ENCODE data around the gene NRG2.

NRG2 gene

DNA sequence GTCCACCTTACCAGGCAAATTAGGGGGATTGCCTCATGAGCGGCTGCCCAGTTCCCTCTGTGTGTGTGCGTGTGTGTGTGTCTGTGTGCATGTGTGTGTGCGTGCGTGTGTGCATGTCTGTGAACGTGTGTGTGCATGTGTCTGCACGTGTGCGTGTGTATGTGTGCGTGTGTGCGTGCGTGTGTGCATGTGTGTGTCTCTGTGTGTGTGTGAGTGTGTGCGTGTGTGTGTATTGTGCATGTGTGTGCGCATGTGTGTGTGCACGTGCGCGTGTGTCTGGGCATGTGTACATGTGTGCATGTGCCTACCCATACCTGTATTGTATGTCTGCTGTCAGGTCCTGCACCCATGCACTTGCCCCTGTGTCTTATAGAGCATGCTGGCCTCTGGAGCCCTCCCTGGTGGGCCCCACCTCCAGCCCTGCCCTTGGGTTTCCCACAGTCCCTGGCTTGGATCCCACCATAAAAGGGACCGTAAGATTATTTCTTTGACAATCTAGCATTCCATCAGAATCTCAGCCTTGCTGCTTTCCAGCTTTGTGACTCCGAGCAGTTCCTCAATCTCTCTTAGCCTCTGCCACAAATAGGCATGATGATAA lies 238.2 kb downstream of the NRG2 start:
- H3K9me3 ChIP-seq (ENCODE audit: control insufficient read depth, low read depth, low read length) = no peaks in the 10 kb centered on the region
- no peak overlapping the region for H3K9ac ChIP-seq (ENCODE audit: low read length)

GRCh38 chr5:139803978-139804377 lies 239.1 kb downstream of the NRG2 start:
- Histone ChIP-seq H3K9me3 (ENCODE audit: control insufficient read depth, low read depth, low read length) (no peaks in the 10 kb centered on the region), H3K36me3 (ENCODE audit: control insufficient read depth, low read depth, low read length) (no peaks in the 10 kb centered on the region), H3K27me3 (ENCODE audit: control insufficient read depth, insufficient read depth, low read length) (peaks cover 2% of the 10 kb centered on the region), H3K4me1 (ENCODE audit: control insufficient read depth, low read depth, low read length) (no peaks in the 10 kb centered on the region), H3K9ac (ENCODE audit: low read length) (no peak overlapping the region), H3K27ac (ENCODE audit: low read length) (no peak overlapping the region), H3K4me3 (ENCODE audit: low read length) (no peak overlapping the region)

More for the DNA sequence above, 238.2 kb downstream of the NRG2 start:
- no peaks in the 10 kb centered on the region for H3K36me3 ChIP-seq (ENCODE audit: control insufficient read depth, low read depth, low read length)
- H3K27me3 ChIP-seq (ENCODE audit: control insufficient read depth, insufficient read depth, low read length) = no peaks in the 10 kb centered on the region
- H3K4me1 ChIP-seq (ENCODE audit: control insufficient read depth, low read depth, low read length) = no peaks in the 10 kb centered on the region
- H3K4me3 ChIP-seq (ENCODE audit: low read length) = no peak overlapping the region
- H3K27ac ChIP-seq (ENCODE audit: low read length) = no peak overlapping the region

DNA sequence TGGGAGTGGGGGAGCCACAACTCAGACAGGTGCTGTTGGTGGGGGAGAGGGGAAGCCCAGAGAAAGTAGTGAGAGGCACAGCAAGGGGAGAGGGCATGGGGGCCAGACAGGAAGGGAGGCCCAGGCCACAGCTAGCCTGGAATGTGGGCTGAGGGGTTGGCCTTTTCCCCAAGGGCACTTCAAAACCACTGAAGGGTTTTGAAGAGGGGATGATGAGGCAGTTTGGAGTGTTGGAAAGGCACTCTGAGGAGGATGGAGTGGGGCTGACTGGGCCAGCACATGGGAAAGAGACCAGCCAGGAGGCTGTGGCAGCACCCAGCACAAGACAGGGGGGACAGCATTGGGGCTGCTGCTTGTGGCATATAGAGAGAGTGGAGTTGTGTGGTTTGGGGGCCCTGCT lies 243.7 kb downstream of the NRG2 start:
- Histone ChIP-seq H3K36me3 (ENCODE audit: control insufficient read depth, low read depth, low read length) (no peaks in the 10 kb centered on the region), H3K27ac (ENCODE audit: low read length) (no peak overlapping the region), H3K4me1 (ENCODE audit: control insufficient read depth, low read depth, low read length) (no peaks in the 10 kb centered on the region), H3K9ac (ENCODE audit: low read length) (no peak overlapping the region), H3K4me3 (ENCODE audit: low read length) (no peak overlapping the region), H3K9me3 (ENCODE audit: control insufficient read depth, low read depth, low read length) (no peaks in the 10 kb centered on the region), H3K27me3 (ENCODE audit: control insufficient read depth, insufficient read depth, low read length) (peaks cover 47% of the 10 kb centered on the region)

DNA sequence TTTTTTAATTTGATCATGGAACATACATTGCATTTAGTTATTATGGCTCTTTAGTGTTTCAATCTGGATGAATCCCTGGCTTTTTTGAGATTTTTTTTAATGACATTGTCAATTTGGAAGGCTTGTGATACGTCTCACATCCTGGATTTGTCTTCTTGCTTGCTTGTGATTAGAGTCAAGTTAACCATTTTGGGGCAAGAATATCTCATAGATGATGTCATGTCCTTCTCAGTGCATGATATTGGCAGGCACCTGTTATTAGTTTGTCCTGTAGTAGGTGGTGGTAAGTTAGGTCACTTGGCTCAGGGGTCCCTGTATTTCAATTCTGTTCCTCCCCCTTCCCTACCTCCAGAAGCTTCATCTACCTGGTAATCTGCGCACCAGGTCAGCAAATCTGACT lies 244.2 kb downstream of the NRG2 start:
- Histone ChIP-seq H3K27me3 (ENCODE audit: control insufficient read depth, insufficient read depth, low read length) (peaks cover 52% of the 10 kb centered on the region), H3K4me3 (ENCODE audit: low read length) (no peak overlapping the region)

DNA sequence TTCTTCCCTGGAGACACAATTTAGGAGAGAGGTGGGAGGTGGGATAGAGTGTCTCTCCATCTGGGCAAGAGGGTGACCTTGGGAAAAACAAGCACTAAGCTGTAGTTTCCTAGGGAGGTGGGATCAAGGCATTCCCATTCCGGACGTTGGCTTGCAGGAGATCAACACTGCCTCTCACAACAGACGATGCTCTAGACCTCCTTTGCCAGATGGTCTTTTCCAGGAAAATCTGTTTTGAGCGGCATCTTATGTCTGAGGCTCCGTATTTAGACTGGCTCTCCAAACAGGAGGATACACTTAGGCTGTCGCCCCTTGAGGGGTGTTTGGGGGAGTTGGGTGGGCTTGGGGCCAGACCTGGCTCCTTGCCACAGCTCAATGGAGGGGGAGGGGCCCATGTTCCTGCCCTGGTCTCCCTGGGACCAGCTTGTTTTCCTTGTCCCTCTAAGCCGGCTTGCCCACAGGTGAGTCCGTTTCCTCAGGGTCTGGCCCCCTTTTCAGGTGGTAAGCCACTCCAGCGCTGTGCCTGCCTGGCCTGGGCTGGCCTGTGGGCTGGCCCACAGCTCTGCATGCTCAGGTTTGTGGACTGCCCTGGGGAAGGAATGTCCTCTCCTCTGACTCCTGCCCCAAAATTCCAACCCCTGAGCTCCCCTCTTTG lies 245.1 kb downstream of the NRG2 start:
- peaks cover 61% of the 10 kb centered on the region for H3K27me3 ChIP-seq (ENCODE audit: control insufficient read depth, insufficient read depth, low read length)
- no peak overlapping the region for H3K27ac ChIP-seq (ENCODE audit: low read length)
- H3K36me3 ChIP-seq (ENCODE audit: control insufficient read depth, low read depth, low read length) = no peaks in the 10 kb centered on the region

More for the DNA sequence above, 244.2 kb downstream of the NRG2 start:
- no peak overlapping the region for H3K27ac ChIP-seq (ENCODE audit: low read length)
- H3K36me3 ChIP-seq (ENCODE audit: control insufficient read depth, low read depth, low read length) = no peaks in the 10 kb centered on the region
- no peaks in the 10 kb centered on the region for H3K4me1 ChIP-seq (ENCODE audit: control insufficient read depth, low read depth, low read length)
- H3K9me3 ChIP-seq (ENCODE audit: control insufficient read depth, low read depth, low read length) = no peaks in the 10 kb centered on the region
- no peak overlapping the region for H3K9ac ChIP-seq (ENCODE audit: low read length)

DNA sequence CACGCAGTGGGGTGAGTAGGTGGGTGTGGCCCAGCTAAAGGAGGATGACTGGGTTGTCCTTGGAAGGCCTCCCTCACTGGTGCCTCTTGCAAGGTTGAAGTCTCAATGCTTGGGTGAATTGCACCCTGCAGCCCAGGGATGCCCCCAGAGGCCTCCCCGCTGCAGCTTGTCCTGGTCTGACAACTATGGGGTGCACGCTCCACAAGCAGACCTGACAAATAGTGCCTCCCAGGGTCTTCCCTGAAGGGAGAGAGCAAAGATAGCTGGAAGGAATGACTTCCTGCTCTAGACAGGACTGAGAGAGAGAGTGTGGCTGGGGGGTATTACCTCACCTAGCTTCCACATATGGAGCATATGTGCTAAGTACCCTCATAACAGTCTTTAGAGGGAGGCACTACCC lies 245.8 kb downstream of the NRG2 start:
- no peaks in the 10 kb centered on the region for H3K36me3 ChIP-seq (ENCODE audit: control insufficient read depth, low read depth, low read length)
- no peaks in the 10 kb centered on the region for H3K9me3 ChIP-seq (ENCODE audit: control insufficient read depth, low read depth, low read length)
- no peak overlapping the region for H3K4me3 ChIP-seq (ENCODE audit: low read length)
- peaks cover 67% of the 10 kb centered on the region for H3K27me3 ChIP-seq (ENCODE audit: control insufficient read depth, insufficient read depth, low read length)
- H3K4me1 ChIP-seq (ENCODE audit: control insufficient read depth, low read depth, low read length) = no peaks in the 10 kb centered on the region
- H3K27ac ChIP-seq (ENCODE audit: low read length) = no peak overlapping the region
- H3K9ac ChIP-seq (ENCODE audit: low read length) = no peak overlapping the region

More for the DNA sequence above, 245.1 kb downstream of the NRG2 start:
- no peak overlapping the region for H3K4me3 ChIP-seq (ENCODE audit: low read length)
- no peaks in the 10 kb centered on the region for H3K4me1 ChIP-seq (ENCODE audit: control insufficient read depth, low read depth, low read length)
- no peak overlapping the region for H3K9ac ChIP-seq (ENCODE audit: low read length)
- no peaks in the 10 kb centered on the region for H3K9me3 ChIP-seq (ENCODE audit: control insufficient read depth, low read depth, low read length)
